Mucosa of rectum (tissue), 2 donors: ENCODE measurements around the gene ZNF334.
A peak's percentile ranks its signal among the peaks of the same experiment; 100 is the strongest.

Source experiments
- H3K27ac ChIP-seq, 2 donors: one replicate each; pipeline ENCODE4 v1.7.0; 2013; ENCODE audit warnings: inconsistent platforms in 2 of 2, low read depth in 2 of 2, low read length in 2 of 2
- H3K27me3 ChIP-seq, 2 donors: one replicate each; pipeline ENCODE4 v1.7.0; 2013; ENCODE audit warnings: low read length in 2 of 2; ENCODE audit not compliant: control insufficient read depth in 2 of 2, insufficient read depth in 2 of 2
- H3K36me3 ChIP-seq, 2 donors: one replicate each; pipeline ENCODE4 v1.7.0; 2013; ENCODE audit warnings: low read length in 2 of 2; ENCODE audit not compliant: control insufficient read depth in 2 of 2, insufficient read depth in 2 of 2
- H3K4me1 ChIP-seq, 2 donors: one replicate each; pipeline ENCODE4 v1.7.0; 2013; ENCODE audit warnings: low read length in 2 of 2, mild to moderate bottlenecking in 1 of 2; ENCODE audit not compliant: control insufficient read depth in 2 of 2, insufficient read depth in 2 of 2
- H3K4me3 ChIP-seq, 2 donors: one replicate each; pipeline ENCODE4 v1.7.0; 2013; ENCODE audit warnings: low read length in 2 of 2
- H3K9ac ChIP-seq, 2 donors: one replicate each; pipeline ENCODE4 v1.7.0; 2013; ENCODE audit warnings: low read length in 2 of 2, low read depth in 1 of 2, mild to moderate bottlenecking in 1 of 2
- H3K9me3 ChIP-seq, 2 donors: one replicate each; pipeline ENCODE4 v1.7.0; 2013; ENCODE audit warnings: low read length in 2 of 2; ENCODE audit not compliant: control insufficient read depth in 2 of 2
- donor health status: healthy.
- donor health status: Normal muscosa, but diverticular disease.

The ZNF334 gene

GRCh38 chr20:46512943-46513844 is at the start of gene ZNF334:
Gene ZNF334 (minus strand): TSS chr20:46513559. CDS start chr20:46512102, 1,457 bp downstream.
- Histone ChIP-seq H3K4me1 (no peaks in the 10 kb centered on the region), H3K27ac (peak within 1 kb of the TSS in 1 of 2 donors; percentile 28), H3K9ac (peak within 1 kb of the TSS; percentile 20 to 59), H3K9me3 (no peaks in the 10 kb centered on the region), H3K4me3 (peak within 1 kb of the TSS; percentile 57 to 83), H3K27me3 (peaks cover 4 to 7% of the 10 kb centered on the region in 2 donors), H3K36me3 (no peaks in the 10 kb centered on the region)

- H3K9ac ChIP-seq, result no peak overlapping the region
- no peaks in the 10 kb centered on the region for H3K36me3 ChIP-seq
- peaks cover 0 to 3% of the 10 kb centered on the region in 2 donors for H3K27me3 ChIP-seq
- no peaks in the 10 kb centered on the region for H3K9me3 ChIP-seq
- H3K4me1 ChIP-seq, result peaks cover 0 to 3% of the 10 kb centered on the region in 2 donors
- no peak overlapping the region for H3K27ac ChIP-seq
- H3K4me3 ChIP-seq, result peak overlapping the region; percentile 10 to 61
Measured at GRCh38 chr20:46562373-46563169, 49.2 kb upstream of the ZNF334 start.

- no peaks in the 10 kb centered on the region for H3K9me3 ChIP-seq
- H3K9ac ChIP-seq, result no peak overlapping the region
- peaks cover 0 to 3% of the 10 kb centered on the region in 2 donors for H3K4me1 ChIP-seq
- no peak overlapping the region for H3K27ac ChIP-seq
- H3K27me3 ChIP-seq, result no peaks in the 10 kb centered on the region
- H3K36me3 ChIP-seq, result no peaks in the 10 kb centered on the region
- peak overlapping the region in 1 of 2 donors; percentile 61 for H3K4me3 ChIP-seq
Measured at GRCh38 chr20:46562009-46562372, 48.6 kb upstream of the ZNF334 start.

GRCh38 chr20:46559685-46560440 is 46.5 kb upstream of the ZNF334 start:
- Histone ChIP-seq H3K27ac (no peak overlapping the region), H3K27me3 (no peaks in the 10 kb centered on the region), H3K4me3 (no peak overlapping the region), H3K9me3 (no peaks in the 10 kb centered on the region), H3K9ac (no peak overlapping the region), H3K36me3 (no peaks in the 10 kb centered on the region), H3K4me1 (peaks cover 0 to 3% of the 10 kb centered on the region in 2 donors)

- no peak overlapping the region for H3K9ac ChIP-seq
- H3K27me3 ChIP-seq, result no peaks in the 10 kb centered on the region
- H3K36me3 ChIP-seq, result no peaks in the 10 kb centered on the region
- no peaks in the 10 kb centered on the region for H3K9me3 ChIP-seq
- H3K4me1 ChIP-seq, result peaks cover 3% of the 10 kb centered on the region in 2 donors
- H3K4me3 ChIP-seq, result no peak overlapping the region
- H3K27ac ChIP-seq, result no peak overlapping the region
Measured at GRCh38 chr20:46559001-46559400, 45.6 kb upstream of the ZNF334 start.

GRCh38 chr20:46558511-46558959 is 45.2 kb upstream of the ZNF334 start:
- Histone ChIP-seq H3K4me1 (peaks cover 3% of the 10 kb centered on the region in 2 donors), H3K27me3 (no peaks in the 10 kb centered on the region), H3K9me3 (no peaks in the 10 kb centered on the region), H3K9ac (no peak overlapping the region), H3K36me3 (no peaks in the 10 kb centered on the region), H3K27ac (no peak overlapping the region), H3K4me3 (no peak overlapping the region)

GRCh38 chr20:46557231-46557956 is 44.0 kb upstream of the ZNF334 start:
- Histone ChIP-seq H3K4me1 (peaks cover 0 to 3% of the 10 kb centered on the region in 2 donors), H3K27me3 (no peaks in the 10 kb centered on the region), H3K27ac (no peak overlapping the region), H3K9ac (no peak overlapping the region), H3K4me3 (no peak overlapping the region), H3K36me3 (no peaks in the 10 kb centered on the region), H3K9me3 (no peaks in the 10 kb centered on the region)

GRCh38 chr20:46555370-46555956 is 42.1 kb upstream of the ZNF334 start:
- Histone ChIP-seq H3K4me3 (no peak overlapping the region), H3K4me1 (peaks cover 0 to 3% of the 10 kb centered on the region in 2 donors), H3K36me3 (no peaks in the 10 kb centered on the region), H3K9ac (no peak overlapping the region), H3K27me3 (peaks cover 0 to 3% of the 10 kb centered on the region in 2 donors), H3K27ac (no peak overlapping the region), H3K9me3 (no peaks in the 10 kb centered on the region)

- H3K27me3 ChIP-seq, result peaks cover 0 to 3% of the 10 kb centered on the region in 2 donors
- peaks cover 0 to 3% of the 10 kb centered on the region in 2 donors for H3K4me1 ChIP-seq
- H3K27ac ChIP-seq, result no peak overlapping the region
- H3K4me3 ChIP-seq, result no peak overlapping the region
- H3K9ac ChIP-seq, result no peak overlapping the region
- no peaks in the 10 kb centered on the region for H3K9me3 ChIP-seq
- no peaks in the 10 kb centered on the region for H3K36me3 ChIP-seq
Measured at GRCh38 chr20:46554828-46555227, 41.5 kb upstream of the ZNF334 start.
